DOHH2 (cell line): ENCODE measurements around the gene SLC9A5.

Experiments
- EZH2phosphoT487 ChIP-seq: fragments of 200-600 bp; sonication (generic); IDR thresholded peaks from 2 replicates; pipeline ENCODE4 v1.6.1; 2017; ENCODE audit warnings: borderline replicate concordance, mild to moderate bottlenecking, antibody characterized with exemption, low read length, moderate library complexity, mixed read lengths
- TF ChIP-seq, protein P1 (sequence below): fragments of 200-600 bp; sonication (generic); IDR thresholded peaks from one replicate; pipeline ENCODE4 v1.5.1; 2014; ENCODE audit warnings: antibody characterized with exemption, mild to moderate bottlenecking, low read depth, low read length; ENCODE audit not compliant: poor library complexity, severe bottlenecking

DNA sequence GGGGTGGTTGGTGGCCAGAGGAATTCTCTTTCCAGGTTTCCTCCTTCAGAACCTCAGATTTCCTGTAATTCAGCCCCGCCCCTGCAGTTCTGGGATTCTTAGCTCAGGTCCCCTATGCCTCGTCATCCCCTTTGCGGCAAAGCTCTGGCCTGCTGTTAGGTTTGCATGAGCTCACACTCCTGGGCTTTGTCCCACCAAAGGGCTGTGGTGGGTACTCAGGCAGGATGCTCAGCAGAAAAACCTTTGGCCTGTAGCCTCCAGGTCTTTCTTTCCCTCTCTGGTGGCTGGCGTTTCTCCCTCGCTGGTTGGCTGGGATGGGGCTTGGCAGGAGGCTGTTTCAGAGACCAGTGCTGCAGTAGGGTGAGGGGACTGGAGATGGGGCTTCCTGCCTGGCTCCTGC is 21.0 kb downstream of the SLC9A5 start:
- TF ChIP-seq, protein P1, sequence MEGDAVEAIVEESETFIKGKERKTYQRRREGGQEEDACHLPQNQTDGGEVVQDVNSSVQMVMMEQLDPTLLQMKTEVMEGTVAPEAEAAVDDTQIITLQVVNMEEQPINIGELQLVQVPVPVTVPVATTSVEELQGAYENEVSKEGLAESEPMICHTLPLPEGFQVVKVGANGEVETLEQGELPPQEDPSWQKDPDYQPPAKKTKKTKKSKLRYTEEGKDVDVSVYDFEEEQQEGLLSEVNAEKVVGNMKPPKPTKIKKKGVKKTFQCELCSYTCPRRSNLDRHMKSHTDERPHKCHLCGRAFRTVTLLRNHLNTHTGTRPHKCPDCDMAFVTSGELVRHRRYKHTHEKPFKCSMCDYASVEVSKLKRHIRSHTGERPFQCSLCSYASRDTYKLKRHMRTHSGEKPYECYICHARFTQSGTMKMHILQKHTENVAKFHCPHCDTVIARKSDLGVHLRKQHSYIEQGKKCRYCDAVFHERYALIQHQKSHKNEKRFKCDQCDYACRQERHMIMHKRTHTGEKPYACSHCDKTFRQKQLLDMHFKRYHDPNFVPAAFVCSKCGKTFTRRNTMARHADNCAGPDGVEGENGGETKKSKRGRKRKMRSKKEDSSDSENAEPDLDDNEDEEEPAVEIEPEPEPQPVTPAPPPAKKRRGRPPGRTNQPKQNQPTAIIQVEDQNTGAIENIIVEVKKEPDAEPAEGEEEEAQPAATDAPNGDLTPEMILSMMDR, result no peak
- no peak for TF ChIP-seq EZH2phosphoT487
